GM12878 (cell line): ENCODE data around the gene AP5Z1. TPM values are rescaled to one million over a fixed set of nuclear protein-coding genes. Genes with fewer than 3 reads are reported as not detected.

Source experiments
- ATAC-seq: fragments of 200-7000 bp; cut with Tn5 transposase; 3 replicates; pipeline ENCODE4 v1.9.1; 2020; ENCODE audit warnings: mild to moderate bottlenecking, moderate library complexity
- BruUV-seq: library from RNA; stranded (reverse); fragments of 400-500 nt; replicated peaks from 2 replicates; lab custom pipeline; 2021; lab: Mats Ljungman, UMichigan
- CTCF ChIA-PET: fragments of 300-600 bp; sonication (Branson Sonifier 250); formaldehyde crosslinking; extraction: SDS; loops from one replicate; lab custom pipeline; 2021; ENCODE audit warnings: inconsistent platforms; lab: Yijun Ruan, JAX
- POLR2A ChIA-PET: fragments of 350-600 bp; formaldehyde crosslinking; extraction: SDS; loops from one replicate; lab custom pipeline; 2021; ENCODE audit warnings: inconsistent platforms; lab: Charles Lee
- RAD21 ChIA-PET: fragments of 300-600 bp; sonication (Branson Sonifier 250); formaldehyde crosslinking; loops from one replicate; lab custom pipeline; 2023; ENCODE audit warnings: antibody characterized with exemption; ENCODE audit not compliant: unreplicated experiment; lab: Charles Lee
- SMC1A ChIA-PET: fragments of 300-600 bp; sonication (Branson Sonifier 250); formaldehyde crosslinking; loops from one replicate; lab custom pipeline; 2023; ENCODE audit not compliant: unreplicated experiment, uncharacterized antibody; lab: Charles Lee
- DNase-seq: peaks from one replicate; pipeline ENCODE4 v3.0.0-alpha.2; 2011; ENCODE audit warnings: low read depth, low spot score
- FAIRE-seq: peaks from 3 replicates; lab custom pipeline; 2011; peaks lifted over from hg19 to GRCh38; lab: Jason Lieb, UNC
- H2AFZ ChIP-seq: 2 replicates; pipeline ENCODE4 v1.6.0; 2011; ENCODE audit warnings: low read depth, low read length, control low read depth; ENCODE audit not compliant: control insufficient read depth
- H3K27ac ChIP-seq: 2 replicates; pipeline ENCODE4 v1.5.1; 2011; ENCODE audit warnings: control low read depth; ENCODE audit not compliant: control insufficient read depth, insufficient read depth
- H3K27me3 ChIP-seq, 2 experiments: replicated peaks in 1 of 2; 2 replicates each; pipeline versions ENCODE4 v1.6.0 to v1.6.1; 2011; ENCODE audit warnings: low read length in 1 of 2; ENCODE audit not compliant: control insufficient read depth in 2 of 2, insufficient read depth in 2 of 2
- H3K36me3 ChIP-seq, 2 experiments: 2 replicates each; pipeline ENCODE4 v1.5.1; 2011; ENCODE audit warnings: low read length in 1 of 2; ENCODE audit not compliant: control insufficient read depth in 2 of 2, insufficient read depth in 2 of 2
- H3K4me1 ChIP-seq: 2 replicates; pipeline ENCODE4 v1.6.1; 2011; ENCODE audit warnings: mild to moderate bottlenecking, low read length, moderate library complexity, mixed read lengths; ENCODE audit not compliant: control insufficient read depth, insufficient read depth
- H3K4me2 ChIP-seq: 2 replicates; pipeline ENCODE4 v1.6.0; 2011; ENCODE audit warnings: control low read depth; ENCODE audit not compliant: control insufficient read depth, insufficient read depth
- H3K4me3 ChIP-seq: fragments of 200-600 bp; sonication (generic); 2 replicates; pipeline ENCODE4 v1.5.1; 2016
- H3K79me2 ChIP-seq: 2 replicates; pipeline ENCODE4 v1.6.0; 2011; ENCODE audit warnings: low read length; ENCODE audit not compliant: control insufficient read depth, insufficient read depth
- H3K9ac ChIP-seq: 2 replicates; pipeline ENCODE4 v1.8.0; 2011; ENCODE audit warnings: low read length, control low read depth, mixed read lengths; ENCODE audit not compliant: control insufficient read depth, insufficient read depth
- H3K9me3 ChIP-seq: replicated peaks from 3 replicates; pipeline ENCODE4 v1.5.1; 2011; ENCODE audit warnings: mild to moderate bottlenecking, low read length; ENCODE audit not compliant: control insufficient read depth, insufficient read depth
- H4K20me1 ChIP-seq: 2 replicates; pipeline ENCODE4 v1.6.0; 2011; ENCODE audit not compliant: control insufficient read depth, insufficient read depth
- BACH1 ChIP-seq: fragments of 450-650 bp; IDR thresholded peaks from 2 replicates; pipeline ENCODE4 v1.6.1; 2017; ENCODE audit warnings: mild to moderate bottlenecking, borderline replicate concordance
- BHLHE40 ChIP-seq, 2 experiments: fragments of 450-650 bp in 1 of 2; IDR thresholded peaks; 2 replicates each; pipeline ENCODE4 v1.6.1; 2011 to 2017; ENCODE audit warnings: low read depth in 2 of 2, borderline replicate concordance in 1 of 2, improper control_type of control experiment in 1 of 2, low read length in 1 of 2, mild to moderate bottlenecking in 1 of 2
- CHD1 ChIP-seq: IDR thresholded peaks from 2 replicates; pipeline ENCODE4 v1.6.1; 2012; ENCODE audit warnings: low read depth, low read length, improper control_type of control experiment
- FOS ChIP-seq: IDR thresholded peaks from 3 replicates; pipeline ENCODE4 v1.6.1; 2011; ENCODE audit warnings: borderline replicate concordance; ENCODE audit not compliant: insufficient read length; ENCODE audit errors: extremely low read depth
- HDAC2 ChIP-seq: fragments of 200-600 bp; sonication (generic); IDR thresholded peaks from 2 replicates; pipeline ENCODE4 v1.6.1; 2017
- NR2C1 ChIP-seq: fragments of 450-650 bp; IDR thresholded peaks from 2 replicates; pipeline ENCODE4 v1.6.1; 2017; ENCODE audit warnings: antibody characterized with exemption, mild to moderate bottlenecking, moderate library complexity
- SIX5 ChIP-seq: IDR thresholded peaks from 2 replicates; pipeline ENCODE4 v1.6.1; 2011; ENCODE audit warnings: mild to moderate bottlenecking, low read depth, low read length, moderate library complexity; ENCODE audit not compliant: severe bottlenecking
- SMAD5 ChIP-seq: IDR thresholded peaks from 2 replicates; pipeline ENCODE4 v1.6.1; 2016; ENCODE audit warnings: antibody characterized with exemption, low read depth
- SMARCA5 ChIP-seq: fragments of 450-650 bp; IDR thresholded peaks from 2 replicates; pipeline ENCODE4 v1.6.1; 2017; ENCODE audit warnings: mild to moderate bottlenecking
- SUPT20H ChIP-seq: IDR thresholded peaks from 2 replicates; pipeline ENCODE4 v1.6.1; 2011; ENCODE audit warnings: low read depth, mild to moderate bottlenecking, low read length, moderate library complexity, borderline replicate concordance; ENCODE audit not compliant: control insufficient read depth
- YBX1 ChIP-seq: fragments of 450-650 bp; IDR thresholded peaks from 2 replicates; pipeline ENCODE4 v1.6.1; 2016; ENCODE audit warnings: antibody characterized with exemption
- ZBTB40 ChIP-seq: fragments of 450-650 bp; IDR thresholded peaks from 2 replicates; pipeline ENCODE4 v1.6.1; 2016; ENCODE audit warnings: mild to moderate bottlenecking, moderate library complexity, borderline replicate concordance
- ZNF207 ChIP-seq: fragments of 450-650 bp; IDR thresholded peaks from 2 replicates; pipeline ENCODE4 v1.6.1; 2014; ENCODE audit warnings: antibody characterized with exemption, mild to moderate bottlenecking, borderline replicate concordance
- ZNF622 ChIP-seq: fragments of 450-650 bp; IDR thresholded peaks from 2 replicates; pipeline ENCODE4 v1.6.1; 2017; ENCODE audit warnings: mild to moderate bottlenecking, inconsistent platforms
- WGBS: methylation state at CpG from one replicate; pipeline ENCODE4 v1.1.6; 2016; ENCODE audit warnings: low lambda C conversion rate; ENCODE audit not compliant: insufficient replicate concordance, insufficient coverage; ENCODE audit errors: missing lambda C conversion rate; 5-methylcytosine and 5-hydroxymethylcytosine counted together
- in situ Hi-C: fragments of 300-500 bp; cut with MboI; formaldehyde crosslinking; loops from 9 replicates; pipeline ENCODE4 v1.14.3; 2018; ENCODE audit warnings: mixed read lengths
- intact Hi-C: fragments of 100-400 bp; cut with micrococcal nuclease; formaldehyde crosslinking; loops from one replicate; pipeline ENCODE4 v1.14.2; 2022; ENCODE audit not compliant: unreplicated experiment
- polyA plus RNA-seq, 11 experiments: library from polyadenylated mRNA; depleted of rRNA in 4 of 11; unstranded in 6 of 11; stranded (reverse) in 5 of 11; fragments of >200 nt; fragmentation: Nextera tagmentation in 4 of 11; fragmentation: Illumina TruSeq in 1 of 11; extraction: Ambion mirVana in 4 of 11; extraction: Trizol in 1 of 11; gene quantifications; 1 replicate in 1 of 11; 2 replicates in 10 of 11; pipeline versions ENCODE4 v1.2.1 to v1.2.3, GENCODE V29; 2011 to 2016; ENCODE audit warnings: inconsistent platforms in 2 of 11, missing spikeins in 2 of 11, low read depth in 1 of 11
- total RNA-seq, 4 experiments: library from RNA; depleted of rRNA in 3 of 4; stranded (reverse); fragments of >200 nt in 3 of 4; fragmentation: Illumina TruSeq in 1 of 4; extraction: Trizol in 1 of 4; gene quantifications; 2 replicates each; pipeline versions ENCODE4 v1.2.1 to v1.2.3, GENCODE V29; 2013 to 2021
- TF ChIP-seq, protein P1 (sequence below): IDR thresholded peaks from 2 replicates; pipeline ENCODE4 v1.6.1; 2011; ENCODE audit warnings: mild to moderate bottlenecking, low read depth, low read length, moderate library complexity; ENCODE audit not compliant: insufficient replicate concordance
- TF ChIP-seq, protein P2 (sequence below): IDR thresholded peaks from 2 replicates; pipeline ENCODE4 v1.6.1; 2012; ENCODE audit warnings: mild to moderate bottlenecking, low read depth, low read length

The AP5Z1 gene
- total and polyA plus RNA-seq, 10 of the 15 experiments (the other 5 are each of a cell fraction or from before 2014, with no cell fraction given), result 0.37 to 43.4 (median 19.4) TPM

- WGBS, result 94% methylated on average over 20 of the region's 20 CpGs
- no peak for FAIRE-seq
- CTCF ChIA-PET, result interaction anchor here (2.0 kb wide), 1 partner anchor 13 kb away, joined by 5 read pairs; no protein-coding TSS in a partner anchor
- TF ChIP-seq BHLHE40 (IDR thresholded peaks at IDR 0.05; ENCODE audit: borderline replicate concordance in 1 of 2, low read depth in 2 of 2, low read length in 1 of 2) (no peak), ZNF207 (no peak), ZBTB40 (no peak), SIX5 (no peak), YBX1 (no peak), NR2C1 (no peak), SUPT20H (no peak), ZNF622 (no peak), BACH1 (no peak), FOS (no peak), SMARCA5 (no peak), HDAC2 (no peak), CHD1 (no peak), SMAD5 (no peak)
- TF ChIP-seq, protein P1, sequence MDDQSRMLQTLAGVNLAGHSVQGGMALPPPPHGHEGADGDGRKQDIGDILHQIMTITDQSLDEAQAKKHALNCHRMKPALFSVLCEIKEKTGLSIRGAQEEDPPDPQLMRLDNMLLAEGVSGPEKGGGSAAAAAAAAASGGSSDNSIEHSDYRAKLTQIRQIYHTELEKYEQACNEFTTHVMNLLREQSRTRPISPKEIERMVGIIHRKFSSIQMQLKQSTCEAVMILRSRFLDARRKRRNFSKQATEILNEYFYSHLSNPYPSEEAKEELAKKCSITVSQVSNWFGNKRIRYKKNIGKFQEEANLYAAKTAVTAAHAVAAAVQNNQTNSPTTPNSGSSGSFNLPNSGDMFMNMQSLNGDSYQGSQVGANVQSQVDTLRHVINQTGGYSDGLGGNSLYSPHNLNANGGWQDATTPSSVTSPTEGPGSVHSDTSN, result no peak
- TF ChIP-seq, protein P2, sequence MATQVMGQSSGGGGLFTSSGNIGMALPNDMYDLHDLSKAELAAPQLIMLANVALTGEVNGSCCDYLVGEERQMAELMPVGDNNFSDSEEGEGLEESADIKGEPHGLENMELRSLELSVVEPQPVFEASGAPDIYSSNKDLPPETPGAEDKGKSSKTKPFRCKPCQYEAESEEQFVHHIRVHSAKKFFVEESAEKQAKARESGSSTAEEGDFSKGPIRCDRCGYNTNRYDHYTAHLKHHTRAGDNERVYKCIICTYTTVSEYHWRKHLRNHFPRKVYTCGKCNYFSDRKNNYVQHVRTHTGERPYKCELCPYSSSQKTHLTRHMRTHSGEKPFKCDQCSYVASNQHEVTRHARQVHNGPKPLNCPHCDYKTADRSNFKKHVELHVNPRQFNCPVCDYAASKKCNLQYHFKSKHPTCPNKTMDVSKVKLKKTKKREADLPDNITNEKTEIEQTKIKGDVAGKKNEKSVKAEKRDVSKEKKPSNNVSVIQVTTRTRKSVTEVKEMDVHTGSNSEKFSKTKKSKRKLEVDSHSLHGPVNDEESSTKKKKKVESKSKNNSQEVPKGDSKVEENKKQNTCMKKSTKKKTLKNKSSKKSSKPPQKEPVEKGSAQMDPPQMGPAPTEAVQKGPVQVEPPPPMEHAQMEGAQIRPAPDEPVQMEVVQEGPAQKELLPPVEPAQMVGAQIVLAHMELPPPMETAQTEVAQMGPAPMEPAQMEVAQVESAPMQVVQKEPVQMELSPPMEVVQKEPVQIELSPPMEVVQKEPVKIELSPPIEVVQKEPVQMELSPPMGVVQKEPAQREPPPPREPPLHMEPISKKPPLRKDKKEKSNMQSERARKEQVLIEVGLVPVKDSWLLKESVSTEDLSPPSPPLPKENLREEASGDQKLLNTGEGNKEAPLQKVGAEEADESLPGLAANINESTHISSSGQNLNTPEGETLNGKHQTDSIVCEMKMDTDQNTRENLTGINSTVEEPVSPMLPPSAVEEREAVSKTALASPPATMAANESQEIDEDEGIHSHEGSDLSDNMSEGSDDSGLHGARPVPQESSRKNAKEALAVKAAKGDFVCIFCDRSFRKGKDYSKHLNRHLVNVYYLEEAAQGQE, result no peak
- RAD21 ChIA-PET, result no interaction called here
- Histone ChIP-seq H3K27ac (no peak overlapping the region), H3K4me2 (no peak overlapping the region), H4K20me1 (no peaks in the 10 kb centered on the region), H3K9me3 (no peaks in the 10 kb centered on the region), H3K36me3 (peaks cover 11 to 29% of the 10 kb centered on the region in 2 experiments), H3K4me1 (no peaks in the 10 kb centered on the region), H3K79me2 (no peaks in the 10 kb centered on the region), H2AFZ (no peak overlapping the region), H3K9ac (no peak overlapping the region), H3K4me3 (no peak overlapping the region), H3K27me3 (no peaks in the 10 kb centered on the region)
- SMC1A ChIA-PET, result no interaction called here
- POLR2A ChIA-PET, result no interaction called here
- intact Hi-C loops (no loop called here), in situ Hi-C loops (no loop called here)
- DNase-seq, result no peak
- BruUV-seq, result no TSS peak
- no peak for ATAC-seq
Measured at GRCh38 chr7:4785371-4785770, 9.9 kb downstream of the AP5Z1 start.
